Measurements from ENCODE around the gene IGF1. TPM values are rescaled to one million over a fixed set of nuclear protein-coding genes. Genes with fewer than 3 reads are reported as not detected.

Gene IGF1
- total and polyA plus RNA-seq, 9 of the 15 experiments (the other 6 are each of a cell fraction or from before 2014, with no cell fraction given): 3.7 to 13.9 (median 4.5) TPM

GRCh38 chr12:102406033-102406584 lies 74.3 kb downstream of the IGF1 start (continued):
- TF ChIP-seq RBM34 (IDR thresholded peaks at IDR 0.05; ENCODE audit: borderline replicate concordance, insufficient read depth, low read length) (no peak), TGIF2 (CRISPR knock-in tag; IDR thresholded peaks at IDR 0.05) (no peak), ATF1 (CRISPR knock-in tag; IDR thresholded peaks at IDR 0.05) (no peak), ATF1 (tag; IDR thresholded peaks at IDR 0.05) (no peak), ELF2 (CRISPR knock-in tag; IDR thresholded peaks at IDR 0.05) (no peak), ZNF263 (CRISPR knock-in tag; IDR thresholded peaks at IDR 0.05; ENCODE audit: borderline replicate concordance) (no peak), ARNT (IDR thresholded peaks at IDR 0.05) (no peak), HMG20B (CRISPR knock-in tag; IDR thresholded peaks at IDR 0.05) (no peak), SOX6 (IDR thresholded peaks at IDR 0.05) (peak; percentile 98), KDM2B (CRISPR knock-in tag; IDR thresholded peaks at IDR 0.05) (no peak), HDAC1 (IDR thresholded peaks at IDR 0.05) (peak in 1 of 2 experiments; percentile 73; a peak in 2 of 4 replicates), ZNF583 (CRISPR knock-in tag; IDR thresholded peaks at IDR 0.05) (no peak), ZNF445 (CRISPR knock-in tag; IDR thresholded peaks at IDR 0.05; ENCODE audit: low read depth) (no peak), JUND (IDR thresholded peaks at IDR 0.05; ENCODE audit: borderline replicate concordance, low read depth, low read length) (peak; percentile 28; the same call in 1 of the 2 replicates), JUND (tag; IDR thresholded peaks at IDR 0.05; ENCODE audit: borderline replicate concordance, low read depth, low read length) (peak; percentile 30; the same call in 1 of the 3 replicates), ZNF717 (CRISPR knock-in tag; IDR thresholded peaks at IDR 0.05) (no peak)
- TF ChIP-seq, protein P1, sequence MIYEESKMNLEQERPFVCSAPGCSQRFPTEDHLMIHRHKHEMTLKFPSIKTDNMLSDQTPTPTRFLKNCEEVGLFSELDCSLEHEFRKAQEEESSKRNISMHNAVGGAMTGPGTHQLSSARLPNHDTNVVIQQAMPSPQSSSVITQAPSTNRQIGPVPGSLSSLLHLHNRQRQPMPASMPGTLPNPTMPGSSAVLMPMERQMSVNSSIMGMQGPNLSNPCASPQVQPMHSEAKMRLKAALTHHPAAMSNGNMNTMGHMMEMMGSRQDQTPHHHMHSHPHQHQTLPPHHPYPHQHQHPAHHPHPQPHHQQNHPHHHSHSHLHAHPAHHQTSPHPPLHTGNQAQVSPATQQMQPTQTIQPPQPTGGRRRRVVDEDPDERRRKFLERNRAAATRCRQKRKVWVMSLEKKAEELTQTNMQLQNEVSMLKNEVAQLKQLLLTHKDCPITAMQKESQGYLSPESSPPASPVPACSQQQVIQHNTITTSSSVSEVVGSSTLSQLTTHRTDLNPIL (CRISPR knock-in tag; IDR thresholded peaks at IDR 0.05): no peak
- TF ChIP-seq, protein P2, sequence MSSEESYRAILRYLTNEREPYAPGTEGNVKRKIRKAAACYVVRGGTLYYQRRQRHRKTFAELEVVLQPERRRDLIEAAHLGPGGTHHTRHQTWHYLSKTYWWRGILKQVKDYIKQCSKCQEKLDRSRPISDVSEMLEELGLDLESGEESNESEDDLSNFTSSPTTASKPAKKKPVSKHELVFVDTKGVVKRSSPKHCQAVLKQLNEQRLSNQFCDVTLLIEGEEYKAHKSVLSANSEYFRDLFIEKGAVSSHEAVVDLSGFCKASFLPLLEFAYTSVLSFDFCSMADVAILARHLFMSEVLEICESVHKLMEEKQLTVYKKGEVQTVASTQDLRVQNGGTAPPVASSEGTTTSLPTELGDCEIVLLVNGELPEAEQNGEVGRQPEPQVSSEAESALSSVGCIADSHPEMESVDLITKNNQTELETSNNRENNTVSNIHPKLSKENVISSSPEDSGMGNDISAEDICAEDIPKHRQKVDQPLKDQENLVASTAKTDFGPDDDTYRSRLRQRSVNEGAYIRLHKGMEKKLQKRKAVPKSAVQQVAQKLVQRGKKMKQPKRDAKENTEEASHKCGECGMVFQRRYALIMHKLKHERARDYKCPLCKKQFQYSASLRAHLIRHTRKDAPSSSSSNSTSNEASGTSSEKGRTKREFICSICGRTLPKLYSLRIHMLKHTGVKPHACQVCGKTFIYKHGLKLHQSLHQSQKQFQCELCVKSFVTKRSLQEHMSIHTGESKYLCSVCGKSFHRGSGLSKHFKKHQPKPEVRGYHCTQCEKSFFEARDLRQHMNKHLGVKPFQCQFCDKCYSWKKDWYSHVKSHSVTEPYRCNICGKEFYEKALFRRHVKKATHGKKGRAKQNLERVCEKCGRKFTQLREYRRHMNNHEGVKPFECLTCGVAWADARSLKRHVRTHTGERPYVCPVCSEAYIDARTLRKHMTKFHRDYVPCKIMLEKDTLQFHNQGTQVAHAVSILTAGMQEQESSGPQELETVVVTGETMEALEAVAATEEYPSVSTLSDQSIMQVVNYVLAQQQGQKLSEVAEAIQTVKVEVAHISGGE (CRISPR knock-in tag; IDR thresholded peaks at IDR 0.05): no peak
- TF ChIP-seq, protein P3, sequence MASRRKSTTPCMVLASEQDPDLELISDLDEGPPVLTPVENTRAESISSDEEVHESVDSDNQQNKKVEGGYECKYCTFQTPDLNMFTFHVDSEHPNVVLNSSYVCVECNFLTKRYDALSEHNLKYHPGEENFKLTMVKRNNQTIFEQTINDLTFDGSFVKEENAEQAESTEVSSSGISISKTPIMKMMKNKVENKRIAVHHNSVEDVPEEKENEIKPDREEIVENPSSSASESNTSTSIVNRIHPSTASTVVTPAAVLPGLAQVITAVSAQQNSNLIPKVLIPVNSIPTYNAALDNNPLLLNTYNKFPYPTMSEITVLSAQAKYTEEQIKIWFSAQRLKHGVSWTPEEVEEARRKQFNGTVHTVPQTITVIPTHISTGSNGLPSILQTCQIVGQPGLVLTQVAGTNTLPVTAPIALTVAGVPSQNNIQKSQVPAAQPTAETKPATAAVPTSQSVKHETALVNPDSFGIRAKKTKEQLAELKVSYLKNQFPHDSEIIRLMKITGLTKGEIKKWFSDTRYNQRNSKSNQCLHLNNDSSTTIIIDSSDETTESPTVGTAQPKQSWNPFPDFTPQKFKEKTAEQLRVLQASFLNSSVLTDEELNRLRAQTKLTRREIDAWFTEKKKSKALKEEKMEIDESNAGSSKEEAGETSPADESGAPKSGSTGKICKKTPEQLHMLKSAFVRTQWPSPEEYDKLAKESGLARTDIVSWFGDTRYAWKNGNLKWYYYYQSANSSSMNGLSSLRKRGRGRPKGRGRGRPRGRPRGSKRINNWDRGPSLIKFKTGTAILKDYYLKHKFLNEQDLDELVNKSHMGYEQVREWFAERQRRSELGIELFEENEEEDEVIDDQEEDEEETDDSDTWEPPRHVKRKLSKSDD (conservative IDR thresholded peaks at IDR 0.05; ENCODE audit: low read length): no peak
- TF ChIP-seq, protein P4, sequence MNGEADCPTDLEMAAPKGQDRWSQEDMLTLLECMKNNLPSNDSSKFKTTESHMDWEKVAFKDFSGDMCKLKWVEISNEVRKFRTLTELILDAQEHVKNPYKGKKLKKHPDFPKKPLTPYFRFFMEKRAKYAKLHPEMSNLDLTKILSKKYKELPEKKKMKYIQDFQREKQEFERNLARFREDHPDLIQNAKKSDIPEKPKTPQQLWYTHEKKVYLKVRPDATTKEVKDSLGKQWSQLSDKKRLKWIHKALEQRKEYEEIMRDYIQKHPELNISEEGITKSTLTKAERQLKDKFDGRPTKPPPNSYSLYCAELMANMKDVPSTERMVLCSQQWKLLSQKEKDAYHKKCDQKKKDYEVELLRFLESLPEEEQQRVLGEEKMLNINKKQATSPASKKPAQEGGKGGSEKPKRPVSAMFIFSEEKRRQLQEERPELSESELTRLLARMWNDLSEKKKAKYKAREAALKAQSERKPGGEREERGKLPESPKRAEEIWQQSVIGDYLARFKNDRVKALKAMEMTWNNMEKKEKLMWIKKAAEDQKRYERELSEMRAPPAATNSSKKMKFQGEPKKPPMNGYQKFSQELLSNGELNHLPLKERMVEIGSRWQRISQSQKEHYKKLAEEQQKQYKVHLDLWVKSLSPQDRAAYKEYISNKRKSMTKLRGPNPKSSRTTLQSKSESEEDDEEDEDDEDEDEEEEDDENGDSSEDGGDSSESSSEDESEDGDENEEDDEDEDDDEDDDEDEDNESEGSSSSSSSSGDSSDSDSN (IDR thresholded peaks at IDR 0.05; ENCODE audit: borderline replicate concordance in 1 of 2, low read depth in 2 of 2, low read length in 2 of 2): no peak

Measured in K562 (cell line).